HL-60/S4 (cell line): ENCODE results near the gene PDE4B.

ENCODE experiments used
- in situ Hi-C: fragments of 300-500 bp; cut with MboI; formaldehyde crosslinking; loops from 2 replicates; pipeline ENCODE4 v1.14.3; 2022; ENCODE audit warnings: low sequenced_read_pairs

The PDE4B gene

DNA sequence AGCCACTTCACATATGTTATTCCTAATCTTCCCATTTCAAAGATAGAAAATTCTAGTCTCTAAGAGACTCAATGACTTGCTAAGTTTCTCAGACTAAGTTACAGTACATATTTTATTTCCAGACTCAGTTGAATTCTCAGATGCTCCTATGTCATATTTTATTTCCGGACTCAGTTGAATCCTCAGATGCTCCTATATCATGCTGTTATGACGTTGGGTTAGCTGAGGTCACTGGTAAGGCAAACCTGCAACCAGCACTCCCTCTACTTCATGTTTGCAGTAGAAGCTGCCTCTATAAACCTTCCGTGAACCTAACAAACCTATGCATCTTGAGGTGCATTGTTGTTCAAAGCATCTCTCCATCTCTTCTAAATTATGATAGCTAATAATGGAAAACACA, 554.2 kb downstream of the PDE4B start:
- in situ Hi-C loops: loop anchor here (10.0 kb wide), 1 partner anchor 88 kb away; no protein-coding TSS in a partner anchor

DNA sequence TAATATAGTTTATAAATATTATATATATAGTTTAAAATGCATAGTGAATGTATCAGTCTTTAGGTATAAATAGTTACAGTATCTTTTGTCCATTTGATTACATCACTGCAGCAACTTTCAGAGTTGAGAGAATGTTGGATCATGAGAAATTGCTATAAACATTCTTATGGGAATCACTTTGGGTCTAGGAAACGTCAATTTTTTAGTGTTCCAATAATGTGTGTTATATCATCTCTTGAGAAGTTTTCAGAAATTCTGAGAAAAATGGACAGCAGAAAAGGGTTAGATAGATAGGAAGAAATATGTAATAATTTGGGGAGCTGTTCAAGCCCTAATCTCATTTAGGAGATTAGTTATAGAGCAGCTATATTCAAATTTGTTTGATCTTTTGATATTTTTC, 556.1 kb downstream of the PDE4B start:
- in situ Hi-C loops: loop anchor here (10.0 kb wide), 1 partner anchor 86 kb away; no protein-coding TSS in a partner anchor

DNA sequence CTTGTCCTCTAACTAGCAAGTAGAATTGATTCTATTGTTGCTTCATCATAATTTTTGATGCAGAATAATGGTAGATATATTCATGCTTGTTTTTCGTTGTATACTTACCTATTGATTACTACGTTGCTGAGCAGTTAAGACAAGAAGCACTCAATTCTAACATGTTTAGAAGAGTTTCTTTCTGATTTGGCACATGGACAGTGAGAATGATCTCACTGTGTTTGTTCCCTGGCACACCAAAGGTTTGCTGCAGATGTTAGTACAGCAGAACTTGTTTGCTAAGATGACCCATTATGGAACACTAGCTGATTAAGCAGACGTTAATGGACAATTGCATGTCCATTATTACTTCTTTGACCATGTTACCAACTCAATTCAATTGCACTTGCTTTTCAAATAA, 556.5 kb downstream of the PDE4B start:
- in situ Hi-C loops: loop anchor here (10.0 kb wide), 1 partner anchor 86 kb away; no protein-coding TSS in a partner anchor

DNA sequence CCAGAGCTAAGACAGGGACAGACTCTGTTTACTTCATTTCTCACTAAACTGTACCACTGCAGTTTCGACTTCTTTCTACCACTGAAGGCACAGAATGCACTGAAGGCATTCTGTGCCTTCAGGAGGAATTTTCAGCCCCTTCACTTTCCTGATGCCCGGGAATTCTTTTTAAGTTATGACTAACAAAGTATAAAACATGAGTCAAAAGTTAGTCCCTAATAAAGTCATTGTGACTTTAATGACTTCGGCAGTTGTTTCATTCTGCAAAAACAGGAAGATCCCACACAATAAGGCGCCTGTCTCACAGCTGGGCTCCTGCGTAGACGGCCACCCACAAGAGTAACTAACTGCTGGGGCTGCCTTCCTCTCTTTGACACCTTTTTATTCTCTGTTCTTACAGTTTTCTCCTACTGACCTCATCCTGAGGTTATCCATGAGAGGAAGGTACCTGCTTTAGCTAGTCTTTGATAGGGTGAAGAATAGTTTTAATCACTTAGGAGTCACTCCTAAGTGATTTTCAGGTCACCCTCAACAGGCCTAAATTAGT, 557.4 kb downstream of the PDE4B start:
- in situ Hi-C loops: no loop called here

DNA sequence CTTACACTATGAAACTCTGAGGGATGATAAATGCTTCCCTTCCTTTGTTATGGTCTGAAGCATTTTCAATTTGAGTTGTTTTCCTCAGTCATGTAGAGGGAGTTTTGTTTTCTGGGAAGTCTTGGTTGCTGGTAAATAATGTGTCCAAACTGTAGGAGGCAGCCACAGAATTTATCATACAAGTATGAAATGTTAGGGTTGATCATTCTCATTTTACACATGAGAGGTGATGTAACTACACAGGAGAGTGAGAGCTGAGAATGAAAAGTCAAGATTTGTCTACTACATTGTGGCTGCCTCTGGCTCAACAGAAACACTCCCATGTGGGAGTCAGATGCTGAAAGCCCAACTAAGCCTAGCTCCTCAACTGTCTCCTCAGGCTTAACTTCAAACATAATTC, 558.8 kb downstream of the PDE4B start:
- in situ Hi-C loops: no loop called here

DNA sequence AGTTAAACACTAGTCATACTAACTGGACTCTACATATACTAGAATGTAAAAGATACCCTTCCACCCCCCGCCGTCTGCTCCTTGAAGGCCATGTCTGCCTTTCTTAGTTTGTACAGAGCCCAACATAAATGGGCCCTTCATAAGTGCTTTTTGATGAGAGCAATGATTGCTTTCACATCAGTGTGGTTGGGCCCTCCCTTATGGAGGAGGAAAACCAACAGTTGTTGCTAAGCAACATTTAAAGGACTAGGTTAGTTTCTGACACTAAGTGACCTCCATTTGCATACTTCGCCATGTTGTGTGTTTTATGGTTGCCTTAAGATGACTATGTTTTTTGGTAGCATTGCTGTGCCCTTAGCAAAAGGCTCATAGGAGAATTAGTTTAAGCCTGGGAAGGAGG, 559.2 kb downstream of the PDE4B start:
- in situ Hi-C loops: no loop called here

DNA sequence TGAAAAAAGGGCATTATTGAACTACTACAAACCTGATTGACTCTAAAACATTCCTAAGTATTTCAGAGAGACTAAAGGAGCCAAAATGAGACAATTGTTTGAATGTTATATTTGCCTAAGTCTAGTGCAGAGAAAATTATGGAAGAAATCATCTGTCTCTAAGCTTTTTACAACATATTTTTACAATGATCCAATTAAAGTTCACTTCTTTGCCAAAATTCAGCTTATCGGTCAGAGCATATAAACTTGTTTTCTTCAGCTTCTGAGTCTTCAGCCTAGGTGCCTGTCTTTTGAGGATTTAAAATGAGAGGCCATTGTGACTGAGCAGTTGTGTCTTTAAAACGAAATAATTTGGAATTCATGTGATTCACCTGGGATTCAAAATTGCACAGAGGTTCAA, 560.1 kb downstream of the PDE4B start:
- in situ Hi-C loops: no loop called here

DNA sequence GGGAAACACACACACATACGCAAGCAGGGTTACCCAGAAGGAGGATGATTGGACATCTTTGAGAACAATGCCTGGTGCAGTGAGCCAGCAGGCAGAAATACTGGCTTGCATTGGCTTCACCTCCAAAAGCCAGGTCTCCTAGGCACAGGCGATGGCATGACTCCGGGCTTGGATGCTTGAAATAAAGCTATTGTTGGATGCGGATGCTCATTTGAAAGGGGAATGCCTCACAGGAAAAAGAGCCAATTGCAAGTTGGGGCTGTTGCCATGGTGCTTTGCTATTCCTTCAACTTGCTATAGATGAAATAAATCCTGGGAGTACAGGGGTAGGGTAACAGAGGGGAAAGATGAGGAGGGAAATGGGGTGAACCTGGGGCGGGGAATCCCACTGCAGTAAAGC, 560.6 kb downstream of the PDE4B start:
- in situ Hi-C loops: no loop called here

DNA sequence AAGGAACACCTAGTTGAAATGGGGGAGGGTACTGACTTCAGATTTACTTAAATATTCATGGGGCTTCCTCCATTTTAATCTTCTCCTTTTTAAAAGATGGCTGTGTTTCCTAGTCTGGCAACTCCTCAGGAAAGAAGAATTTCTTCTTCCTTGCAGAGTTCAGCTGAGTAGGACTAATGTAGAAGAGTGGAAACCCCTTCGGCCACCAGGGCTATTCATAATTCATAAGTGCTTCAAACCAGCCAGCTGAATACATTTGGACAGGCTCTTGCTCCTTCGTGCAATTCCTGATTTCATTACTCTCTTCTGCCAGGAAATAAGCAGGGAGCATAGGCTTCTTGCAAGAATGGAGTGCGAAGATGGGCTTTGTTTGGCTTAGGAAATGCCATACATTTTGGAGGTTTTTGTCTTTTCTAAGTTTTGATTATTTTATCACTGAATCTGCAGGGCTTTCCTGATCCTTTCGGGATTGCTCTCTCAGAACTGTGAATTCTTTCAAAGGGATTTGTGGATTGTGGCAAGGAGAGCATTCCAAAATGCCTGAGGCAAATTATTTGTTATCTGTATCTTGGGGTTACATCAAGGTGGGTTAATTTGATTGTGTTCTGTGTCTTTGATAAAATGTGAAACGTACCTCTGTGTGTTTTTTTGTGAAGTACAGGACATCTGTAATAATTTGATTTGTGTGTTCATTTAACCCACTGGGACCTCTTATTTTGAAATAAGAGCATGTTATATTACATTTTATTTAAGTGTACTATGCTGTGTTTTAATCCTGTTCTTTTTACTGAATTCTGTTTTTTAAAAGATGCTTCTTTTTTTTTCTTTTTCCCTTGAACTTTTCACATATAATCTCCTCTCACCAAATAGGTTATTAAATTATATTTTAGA, 561.9 kb downstream of the PDE4B start:
- in situ Hi-C loops: no loop called here

DNA sequence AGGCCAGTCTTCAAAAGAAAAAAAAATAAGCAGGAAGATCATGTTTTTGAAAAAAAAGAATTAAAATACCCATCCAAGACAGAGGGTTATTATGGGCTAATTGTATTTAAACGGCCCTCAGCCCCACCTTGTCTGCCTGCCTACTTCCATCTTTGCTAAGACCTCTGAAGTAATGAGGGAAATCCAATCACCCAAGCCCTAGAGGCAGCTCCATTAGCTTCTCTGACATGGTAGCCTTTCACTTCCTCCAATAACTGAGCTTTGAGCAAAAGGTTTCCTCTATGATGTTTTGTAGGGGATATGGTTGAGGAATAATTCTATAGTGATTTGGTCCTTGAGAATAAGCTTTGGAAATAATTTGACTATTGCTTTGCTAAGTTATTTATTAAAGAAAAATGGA, 563.1 kb downstream of the PDE4B start:
- in situ Hi-C loops: no loop called here

DNA sequence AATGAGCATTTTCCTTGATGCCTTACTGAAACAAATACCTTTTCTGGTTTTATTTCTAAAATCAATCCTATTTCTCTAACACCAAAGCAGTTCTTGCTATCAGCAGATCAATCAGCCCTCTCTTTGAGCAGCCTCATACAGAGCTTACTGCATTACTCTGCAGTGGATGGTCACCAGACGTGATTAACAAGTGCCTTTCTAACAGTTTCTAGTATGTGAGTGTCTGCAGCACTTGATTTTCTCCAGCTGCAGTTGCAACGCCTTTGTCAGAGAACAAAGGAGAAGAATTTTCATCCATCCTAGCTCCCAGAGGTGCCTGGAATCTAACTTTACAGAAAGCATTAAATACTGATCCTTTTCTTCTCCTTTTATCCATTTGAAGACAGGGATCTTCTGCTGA, 563.9 kb downstream of the PDE4B start:
- in situ Hi-C loops: no loop called here

DNA sequence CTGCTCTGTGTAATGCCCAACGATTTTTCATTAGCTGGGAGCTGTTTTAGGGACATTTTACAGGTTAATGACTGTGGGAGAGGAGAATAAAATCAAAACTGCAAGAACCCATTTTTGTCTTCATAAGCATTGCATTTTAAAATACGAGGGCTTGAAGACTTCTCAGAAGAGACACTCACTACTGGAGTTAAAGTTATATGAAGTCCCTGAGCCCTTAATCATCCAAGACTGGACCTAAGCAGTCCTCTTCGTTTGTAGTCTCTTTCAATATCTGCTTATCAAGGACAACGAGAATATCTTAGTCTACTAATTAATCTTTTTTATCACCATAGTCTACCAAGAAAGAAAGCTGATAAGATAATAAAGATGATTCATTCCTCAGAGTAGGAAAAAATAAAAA, 564.3 kb downstream of the PDE4B start:
- in situ Hi-C loops: no loop called here

DNA sequence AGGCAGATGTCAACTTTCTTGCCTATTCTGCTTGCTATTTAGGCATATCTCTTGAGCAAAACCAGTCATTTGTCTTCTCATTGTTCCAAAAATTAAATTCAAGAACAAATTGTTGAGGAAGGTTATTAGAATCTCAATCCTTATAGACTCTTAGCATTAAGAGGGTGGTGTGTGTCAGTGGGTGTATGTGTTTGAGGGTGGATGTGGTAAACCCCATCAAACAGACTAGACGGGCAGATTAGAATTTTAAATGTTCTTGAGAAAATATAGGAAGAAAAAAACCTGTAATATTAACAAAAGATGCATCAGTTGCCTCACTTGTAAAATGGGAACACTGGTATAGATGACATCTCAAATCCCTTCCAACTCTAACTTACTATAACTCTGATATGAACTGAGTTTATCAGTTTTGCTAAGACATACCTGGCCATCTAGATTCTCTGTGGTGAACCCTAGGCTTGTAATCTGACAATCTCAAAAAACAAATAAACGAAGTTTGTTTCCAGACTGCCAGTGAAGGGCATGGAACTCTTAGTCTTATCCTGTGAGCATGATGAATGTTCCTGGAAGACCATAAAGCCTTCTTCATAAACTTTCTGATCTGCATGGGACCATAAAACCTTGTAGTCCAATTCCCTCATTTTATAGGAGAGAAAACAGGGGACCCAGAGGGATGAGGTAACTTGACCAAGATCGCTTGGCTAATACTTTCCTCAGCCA, 564.9 kb downstream of the PDE4B start:
- in situ Hi-C loops: no loop called here

DNA sequence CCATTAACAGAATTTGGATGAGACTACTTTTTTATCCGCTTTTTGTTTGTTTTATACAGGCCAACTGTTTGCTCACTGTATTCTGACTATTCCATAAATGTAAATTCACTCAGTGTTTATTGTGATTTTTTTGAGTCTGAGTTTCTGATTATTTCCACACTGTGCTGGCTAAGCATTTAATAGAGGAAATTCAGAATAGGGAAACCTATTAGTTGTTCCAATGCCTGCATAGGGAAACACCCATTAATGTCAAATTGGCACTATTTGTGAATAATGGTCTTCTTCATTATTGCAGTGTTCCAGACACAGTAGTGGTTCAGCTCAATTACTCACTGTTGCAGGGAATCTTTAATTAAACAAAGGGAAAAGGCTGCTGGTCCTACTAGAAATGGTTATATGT, 566.6 kb downstream of the PDE4B start:
- in situ Hi-C loops: no loop called here

DNA sequence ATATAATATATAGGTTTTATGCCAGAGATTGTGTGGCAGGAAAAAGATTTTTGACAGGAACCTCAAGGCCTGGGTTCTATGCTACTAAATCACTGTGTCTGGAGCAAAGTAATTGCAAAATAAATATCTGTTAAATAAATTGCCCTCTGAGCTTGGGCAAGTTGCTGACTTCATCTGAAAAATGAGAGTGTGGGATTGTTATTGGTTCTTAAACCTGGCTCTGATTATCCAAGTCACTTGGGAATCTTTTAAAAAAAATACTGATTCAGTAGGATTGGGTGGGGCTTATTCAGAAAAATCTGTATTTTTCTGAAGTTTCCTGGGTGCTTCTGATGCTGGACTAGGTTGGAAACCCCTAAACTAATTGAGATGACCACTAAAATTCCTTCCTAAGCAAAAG, 567.1 kb downstream of the PDE4B start:
- in situ Hi-C loops: no loop called here

DNA sequence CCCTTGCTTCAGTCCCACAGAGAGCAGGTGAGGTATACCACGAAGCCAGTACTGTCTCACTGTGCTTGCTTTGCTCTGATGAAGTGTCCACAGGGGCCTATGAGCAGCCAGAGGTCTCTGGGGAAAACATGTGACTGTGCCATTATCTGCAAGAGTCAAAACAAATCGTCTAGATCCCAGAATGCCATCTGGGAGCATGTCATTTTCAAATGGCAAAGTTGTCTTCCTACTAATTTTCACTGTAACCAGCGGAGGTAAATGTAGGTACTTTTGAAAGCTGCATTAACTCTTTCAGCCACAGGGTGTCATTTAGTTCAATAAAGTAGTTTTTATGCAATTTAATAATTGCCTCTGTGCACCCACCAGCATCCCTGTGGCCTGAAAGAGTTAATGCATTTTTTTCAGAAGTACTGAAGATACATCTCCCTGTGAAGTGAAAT, 567.6 kb downstream of the PDE4B start:
- in situ Hi-C loops: no loop called here

DNA sequence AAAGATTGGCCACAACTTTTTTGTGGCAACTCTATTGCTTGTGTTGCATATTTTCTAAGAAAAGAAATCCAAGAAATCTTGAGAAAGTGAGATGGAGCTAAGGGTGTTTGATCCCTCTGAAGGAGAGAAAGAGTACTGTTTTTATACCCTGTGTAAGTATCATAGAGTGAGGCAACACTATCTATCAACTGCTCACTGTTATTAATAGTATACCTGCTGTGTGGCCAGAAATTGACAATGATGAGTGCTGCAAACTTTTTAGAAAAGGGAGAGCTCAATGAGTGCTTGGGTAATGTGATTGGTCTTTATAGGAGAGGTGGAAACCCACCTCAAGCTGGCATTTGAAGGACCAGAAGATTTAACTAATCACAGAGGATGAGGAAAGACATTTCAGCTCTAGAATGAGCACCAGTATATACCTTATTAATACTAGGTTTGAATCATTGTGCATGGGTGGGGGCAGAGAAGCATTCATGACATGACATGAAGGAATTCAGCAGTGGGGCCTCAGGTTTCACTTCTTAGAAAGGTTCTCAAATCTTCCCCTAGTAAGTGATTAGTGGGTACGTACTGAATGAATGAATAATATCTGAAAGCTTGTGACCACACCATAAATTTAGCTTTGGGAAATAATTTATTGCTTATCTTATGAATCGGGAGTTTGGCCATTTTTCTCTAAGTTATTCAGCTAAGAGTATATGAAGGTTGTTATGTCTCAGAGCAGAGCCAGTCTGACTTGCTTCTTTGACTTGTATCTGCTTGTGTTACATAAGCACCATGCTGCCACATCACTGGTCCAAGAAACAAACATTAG, 572.1 kb downstream of the PDE4B start:
- in situ Hi-C loops: no loop called here

DNA sequence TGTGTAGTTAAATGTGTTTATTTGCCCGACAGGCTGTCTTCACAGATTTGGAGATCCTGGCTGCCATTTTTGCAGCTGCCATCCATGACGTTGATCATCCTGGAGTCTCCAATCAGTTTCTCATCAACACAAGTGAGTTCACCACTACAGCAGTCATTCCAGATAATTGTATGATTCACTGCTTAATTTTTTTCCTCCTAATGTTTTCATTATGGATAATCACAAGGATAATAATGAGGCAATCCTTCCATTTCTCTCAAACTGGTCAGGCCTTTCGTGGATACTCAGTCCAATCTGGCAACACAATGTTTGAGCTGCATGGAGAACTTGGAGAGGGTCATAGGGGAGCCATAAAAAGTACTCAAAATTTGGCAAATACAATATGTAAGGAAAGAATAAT, 572.9 kb downstream of the PDE4B start:
- in situ Hi-C loops: no loop called here

DNA sequence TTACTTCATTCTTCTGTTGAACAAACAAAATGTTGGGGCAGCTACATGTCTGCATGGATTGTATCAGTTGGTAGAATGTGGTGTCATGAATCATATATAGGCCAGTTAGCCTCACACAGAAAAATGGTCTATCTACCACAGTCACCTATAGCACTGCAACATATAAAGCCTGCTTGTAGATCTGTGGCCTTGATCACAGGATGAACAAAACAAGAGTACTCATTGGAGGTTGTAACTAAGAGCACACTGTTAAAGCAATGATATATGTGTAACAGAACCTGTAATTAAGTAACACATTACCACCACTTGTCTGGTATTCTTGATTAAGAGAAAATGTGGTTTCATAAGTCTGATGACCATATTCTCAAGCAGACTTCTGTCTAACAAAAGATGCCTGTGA, 573.9 kb downstream of the PDE4B start:
- in situ Hi-C loops: no loop called here

DNA sequence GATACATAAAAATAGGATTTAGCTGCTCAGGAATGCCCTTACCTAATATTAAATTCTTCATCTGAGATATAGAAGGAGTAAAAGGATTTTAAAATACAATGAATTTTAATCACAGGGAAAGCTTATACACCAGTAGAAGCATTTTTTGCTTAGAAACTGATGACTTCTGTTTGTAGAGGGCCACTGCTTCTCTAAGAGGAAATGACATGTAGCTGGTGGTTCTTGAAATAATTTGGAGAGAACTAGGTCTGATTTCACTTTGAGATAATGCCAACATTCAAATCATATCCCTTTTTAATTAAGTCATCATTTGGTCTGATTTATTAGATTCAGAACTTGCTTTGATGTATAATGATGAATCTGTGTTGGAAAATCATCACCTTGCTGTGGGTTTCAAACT, 574.7 kb downstream of the PDE4B start:
- in situ Hi-C loops: no loop called here

DNA sequence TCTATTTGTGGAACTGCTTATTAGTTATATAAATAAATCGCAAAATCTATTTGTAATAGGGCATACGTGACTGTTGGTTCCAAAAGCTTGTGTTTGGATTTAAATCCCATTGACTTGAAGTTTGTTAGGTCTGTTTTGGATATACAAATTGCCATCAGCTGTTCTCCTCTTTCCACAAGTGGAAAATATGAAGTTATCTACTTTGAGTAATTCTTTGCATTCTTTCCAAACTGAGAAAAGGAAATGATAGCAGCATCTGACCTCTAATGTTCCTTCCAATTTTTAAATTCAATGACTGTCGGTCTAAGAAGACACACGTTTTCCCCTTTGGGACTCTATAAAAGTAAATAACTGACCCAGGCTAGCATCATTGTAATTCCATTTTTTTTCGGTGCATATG, 575.6 kb downstream of the PDE4B start:
- in situ Hi-C loops: no loop called here
